Gastrocnemius medialis (tissue), 4 donors: ENCODE measurements around the gene CHCHD5.

Experiments used
- POLR2A ChIP-seq, 2 donors: fragments of 450-650 bp; IDR thresholded peaks; one replicate each; pipeline ENCODE4 v1.6.1; 2017; ENCODE audit warnings: antibody characterized with exemption in 2 of 2, mild to moderate bottlenecking in 2 of 2, moderate library complexity in 2 of 2
- TF ChIP-seq, protein P1 (sequence below), 5 experiments: fragments of 450-650 bp in 3 of 5; fragments of 200-600 bp in 2 of 5; sonication (generic) in 2 of 5; IDR thresholded peaks in 4 of 5; conservative IDR thresholded peaks in 1 of 5; 1 replicate in 4 of 5; 2 replicates in 1 of 5; pipeline ENCODE4 v1.5.1; 2016 to 2019; ENCODE audit warnings: antibody characterized with exemption in 5 of 5, mild to moderate bottlenecking in 3 of 5, moderate library complexity in 3 of 5

DNA sequence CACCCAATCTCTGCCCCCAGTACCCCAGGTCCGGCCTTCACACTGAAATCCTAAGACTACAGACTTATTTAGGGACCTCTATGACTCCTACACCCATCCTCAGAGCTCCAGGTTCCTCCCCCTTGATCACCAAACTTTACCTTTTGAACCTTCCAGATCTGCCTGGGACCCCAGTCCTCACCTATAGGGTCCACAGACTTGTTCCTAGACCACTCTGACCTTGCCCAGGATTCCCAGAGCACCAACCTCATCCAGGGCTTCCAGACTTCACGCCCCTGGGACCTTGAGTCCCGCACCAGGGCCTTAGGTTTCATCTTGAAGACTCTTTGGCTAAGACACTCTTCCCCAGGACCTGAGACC lies 462 bp downstream of the CHCHD5 start:
- TF ChIP-seq, protein P1, sequence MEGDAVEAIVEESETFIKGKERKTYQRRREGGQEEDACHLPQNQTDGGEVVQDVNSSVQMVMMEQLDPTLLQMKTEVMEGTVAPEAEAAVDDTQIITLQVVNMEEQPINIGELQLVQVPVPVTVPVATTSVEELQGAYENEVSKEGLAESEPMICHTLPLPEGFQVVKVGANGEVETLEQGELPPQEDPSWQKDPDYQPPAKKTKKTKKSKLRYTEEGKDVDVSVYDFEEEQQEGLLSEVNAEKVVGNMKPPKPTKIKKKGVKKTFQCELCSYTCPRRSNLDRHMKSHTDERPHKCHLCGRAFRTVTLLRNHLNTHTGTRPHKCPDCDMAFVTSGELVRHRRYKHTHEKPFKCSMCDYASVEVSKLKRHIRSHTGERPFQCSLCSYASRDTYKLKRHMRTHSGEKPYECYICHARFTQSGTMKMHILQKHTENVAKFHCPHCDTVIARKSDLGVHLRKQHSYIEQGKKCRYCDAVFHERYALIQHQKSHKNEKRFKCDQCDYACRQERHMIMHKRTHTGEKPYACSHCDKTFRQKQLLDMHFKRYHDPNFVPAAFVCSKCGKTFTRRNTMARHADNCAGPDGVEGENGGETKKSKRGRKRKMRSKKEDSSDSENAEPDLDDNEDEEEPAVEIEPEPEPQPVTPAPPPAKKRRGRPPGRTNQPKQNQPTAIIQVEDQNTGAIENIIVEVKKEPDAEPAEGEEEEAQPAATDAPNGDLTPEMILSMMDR (IDR thresholded peaks at IDR 0.05 in 4 of 5, conservative IDR thresholded peaks at IDR 0.05 in 1 of 5): no peak
- peak in 1 of 2 donors; percentile 37 for TF ChIP-seq POLR2A (IDR thresholded peaks at IDR 0.05)
